ENCODE results near the gene RPAIN.
"Not testable (repeated sequence)": the region's sequence is repeated elsewhere in the genome, so short reads cannot be mapped to it uniquely, and the experiment has no call there.

Gene RPAIN

GRCh38 chr17:5429191-5429887 lies 9.4 kb downstream of the RPAIN start:
- DNase-seq (ENCODE audit: low read depth, low spot score) = no peak

DNA sequence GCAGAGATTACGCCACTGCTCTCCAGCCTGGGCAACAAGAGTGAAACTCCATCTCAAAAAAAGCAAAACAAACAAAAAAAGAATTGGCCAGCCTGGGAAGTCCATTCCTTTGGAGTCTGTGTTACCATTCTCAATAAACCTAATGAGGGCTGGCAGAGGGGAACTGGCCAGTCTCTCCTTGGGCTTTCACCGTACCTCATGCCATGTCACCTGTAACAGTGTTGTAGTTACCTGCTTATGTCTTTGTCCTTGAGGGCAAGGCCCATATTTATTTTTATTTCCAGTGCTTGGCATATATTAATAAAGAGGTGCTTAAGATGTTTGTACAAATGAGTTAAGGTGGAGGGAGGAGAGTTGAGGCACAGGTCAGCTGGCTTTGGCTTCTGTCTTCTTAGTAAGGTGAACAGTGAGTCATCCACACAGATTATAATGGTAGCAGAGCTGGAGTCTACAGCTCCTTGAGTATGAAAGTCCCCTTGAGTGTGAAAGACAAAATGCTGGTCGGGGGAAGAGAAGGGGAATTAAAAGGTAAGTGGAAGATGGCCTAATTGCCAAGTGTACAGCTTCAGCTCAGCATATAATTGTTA lies 10.5 kb downstream of the RPAIN start:
- DNase-seq (ENCODE audit: low read depth, low spot score) = no peak

- not testable (repeated sequence) for DNase-seq (ENCODE audit: low read depth, low spot score)
Observed at GRCh38 chr17:5431234-5431633, 11.3 kb downstream of the RPAIN start.

GRCh38 chr17:5431949-5432556 lies 12.1 kb downstream of the RPAIN start:
- no peak for DNase-seq (ENCODE audit: low read depth, low spot score)

- no peak for DNase-seq (ENCODE audit: low read depth, low spot score)
Observed at GRCh38 chr17:5434984-5435383, 15.0 kb downstream of the RPAIN start.

GRCh38 chr17:5435781-5436315 lies 15.9 kb downstream of the RPAIN start:
- DNase-seq (ENCODE audit: low read depth, low spot score) = not testable (repeated sequence)

- DNase-seq (ENCODE audit: low read depth, low spot score) = no peak
Observed at GRCh38 chr17:5437721-5438317, 17.8 kb downstream of the RPAIN start.

DNA sequence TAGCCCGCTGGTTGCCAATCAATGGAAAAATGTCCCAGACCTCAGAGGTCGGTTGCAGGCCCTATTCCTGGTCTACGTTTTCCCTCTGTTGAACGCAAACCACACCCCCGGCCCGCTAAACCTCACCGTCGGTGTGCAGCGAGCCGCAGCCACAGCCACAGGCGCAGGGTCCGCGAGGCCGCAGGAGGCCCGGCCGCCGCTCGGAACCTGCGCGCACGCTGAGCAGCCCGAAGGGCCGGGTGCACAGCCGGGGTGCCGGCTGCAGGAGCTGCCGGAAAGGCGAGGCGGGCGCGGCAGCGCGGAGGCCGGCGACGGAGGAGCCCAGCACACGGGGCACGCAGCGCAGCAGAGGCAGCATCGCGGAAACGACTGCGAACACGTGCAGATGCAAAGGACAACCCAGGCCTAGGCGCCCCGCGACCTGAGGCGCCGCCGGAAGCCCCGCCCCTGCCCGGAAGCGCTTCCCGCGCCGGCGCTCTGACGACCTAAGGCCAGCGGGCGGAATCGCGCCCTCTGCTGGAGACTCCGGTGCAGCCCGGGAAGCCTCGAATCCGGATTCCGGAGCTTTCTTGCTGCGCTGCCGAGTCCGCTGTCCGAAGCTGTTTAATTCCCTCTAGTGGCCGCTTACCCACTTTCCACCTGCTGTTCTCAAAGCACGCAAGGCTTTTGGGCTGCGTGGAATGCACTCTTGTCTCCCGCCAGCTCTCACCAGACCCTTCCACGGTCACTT lies 18.9 kb downstream of the RPAIN start, which contains the start of gene C1QBP:
Gene C1QBP (minus strand): TSS at position 440 of the 730 bp plus-strand sequence. CDS start 82 bp downstream, at position 358.
- DNase-seq (ENCODE audit: low read depth, low spot score) = peak; percentile 81

- no peak for DNase-seq (ENCODE audit: low read depth, low spot score)
Observed at GRCh38 chr17:5439446-5439764, 19.4 kb downstream of the RPAIN start.

- DNase-seq (ENCODE audit: low read depth, low spot score) = no peak
Observed at GRCh38 chr17:5443728-5444127, 23.7 kb downstream of the RPAIN start.

- DNase-seq (ENCODE audit: low read depth, low spot score) = no peak
Observed at GRCh38 chr17:5444209-5444608, 24.2 kb downstream of the RPAIN start.

DNA sequence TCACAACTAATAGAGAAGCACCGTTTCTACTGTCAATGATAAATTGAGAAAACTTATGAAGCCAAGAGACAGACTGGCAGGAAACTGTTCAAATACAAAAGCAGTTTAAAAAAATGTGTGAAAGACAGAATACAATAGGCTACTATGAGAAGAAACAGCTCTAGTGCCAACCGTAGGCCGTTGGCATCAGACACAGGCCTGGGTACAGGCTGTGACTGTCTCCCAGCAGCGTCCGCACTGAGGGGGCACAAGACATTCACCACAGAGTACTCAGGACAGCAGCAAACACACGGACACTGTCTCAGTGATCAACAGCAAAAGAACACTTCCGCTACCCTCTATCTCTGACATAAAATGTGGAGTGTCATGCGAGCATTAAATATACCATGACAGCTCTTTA lies 26.8 kb downstream of the RPAIN start:
- no peak for DNase-seq (ENCODE audit: low read depth, low spot score)

GRCh38 chr17:5464717-5465507 lies 44.9 kb downstream of the RPAIN start:
- no peak for DNase-seq (ENCODE audit: low read depth, low spot score)

DNA sequence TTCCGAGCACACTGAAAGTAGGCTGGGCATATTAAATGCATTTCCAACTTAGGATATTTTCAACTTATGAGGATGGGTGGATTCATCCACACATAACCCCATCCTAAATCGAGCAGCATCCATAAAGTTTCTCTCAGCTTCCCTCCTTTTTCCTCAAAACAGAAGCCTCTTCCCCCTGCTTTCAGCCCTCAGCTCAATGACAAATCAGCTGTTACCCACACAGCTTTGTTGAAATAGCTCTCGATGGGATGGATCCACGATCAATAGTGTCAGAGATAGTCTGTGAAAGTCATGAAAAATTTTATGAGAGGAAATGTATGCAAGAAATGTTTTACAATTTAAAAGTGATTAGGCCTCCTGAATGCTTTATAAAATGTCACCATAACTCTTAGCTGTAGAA lies 46.3 kb downstream of the RPAIN start:
- no peak for DNase-seq (ENCODE audit: low read depth, low spot score)

GRCh38 chr17:5467416-5467815 lies 47.4 kb downstream of the RPAIN start:
- no peak for DNase-seq (ENCODE audit: low read depth, low spot score)

GRCh38 chr17:5468075-5468473 lies 48.1 kb downstream of the RPAIN start:
- no peak for DNase-seq (ENCODE audit: low read depth, low spot score)

- no peak for DNase-seq (ENCODE audit: low read depth, low spot score)
Observed at GRCh38 chr17:5472511-5472910, 52.5 kb downstream of the RPAIN start.

DNA sequence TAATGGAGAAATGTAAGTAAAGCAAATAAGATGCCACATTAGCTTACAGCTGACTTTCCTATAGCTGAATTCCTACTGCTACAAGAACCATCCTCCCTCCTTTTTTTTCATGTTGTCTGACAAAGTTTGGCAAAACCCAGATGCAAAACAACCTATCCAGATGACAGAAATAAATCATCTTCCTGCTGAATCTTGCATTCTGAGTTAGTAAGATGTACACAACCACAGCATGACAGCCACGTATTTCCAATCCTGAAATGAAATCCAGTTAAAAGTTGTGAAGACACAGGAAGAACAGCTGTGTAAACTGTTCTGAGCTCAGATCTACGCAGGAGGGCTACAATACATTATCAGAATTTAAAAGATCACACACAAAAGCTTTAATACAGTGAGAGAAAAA lies 53.9 kb downstream of the RPAIN start:
- DNase-seq (ENCODE audit: low read depth, low spot score) = no peak

DNA sequence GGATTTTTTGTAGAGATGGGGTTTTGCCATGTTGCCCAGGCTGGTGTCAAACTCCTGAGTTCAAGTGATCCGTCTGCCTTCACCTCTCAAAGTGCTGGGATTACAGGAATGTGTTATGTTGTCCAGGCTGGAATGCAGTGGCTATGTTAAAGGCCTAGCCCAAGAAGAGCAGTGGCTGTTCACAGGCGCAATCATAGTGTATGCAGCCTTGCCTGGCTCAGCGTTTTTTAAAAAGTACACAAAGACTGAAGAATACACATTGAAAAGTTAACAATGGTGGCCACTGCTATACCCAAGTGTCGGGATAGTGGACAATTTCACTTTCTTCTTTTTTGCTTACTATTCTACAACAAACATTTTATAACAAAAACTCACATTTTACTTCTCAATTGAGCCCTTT lies 59.0 kb downstream of the RPAIN start:
- DNase-seq (ENCODE audit: low read depth, low spot score) = no peak

GRCh38 chr17:5480962-5481361 lies 61.0 kb downstream of the RPAIN start:
- DNase-seq (ENCODE audit: low read depth, low spot score) = no peak

- no peak for DNase-seq (ENCODE audit: low read depth, low spot score)
Observed at GRCh38 chr17:5481451-5481850, 61.5 kb downstream of the RPAIN start.
